B cell (primary cell): ENCODE results near the gene CALHM4. TPM values are rescaled to one million over a fixed set of nuclear protein-coding genes. Genes with fewer than 3 reads are reported as not detected.

Experiments
- ATAC-seq: fragments of 200-7000 bp; cut with Tn5 transposase; one replicate; pipeline ENCODE4 v1.10.0; 2021; ENCODE audit warnings: low read depth, mild to moderate bottlenecking, moderate number of reproducible peaks, moderate library complexity
- CTCF ChIA-PET: fragments of 350-600 bp; sonication (Branson Sonifier 250); formaldehyde crosslinking; loops from one replicate; lab custom pipeline; 2021; ENCODE audit warnings: antibody characterized with exemption, inconsistent platforms; lab: Charles Lee
- POLR2A ChIA-PET: fragments of 350-600 bp; sonication (Branson Sonifier 250); formaldehyde crosslinking; loops from one replicate; lab custom pipeline; 2021; ENCODE audit warnings: antibody characterized with exemption; lab: Charles Lee
- DNase-seq: peaks from one replicate; pipeline ENCODE4 v3.0.0; 2013
- H2AFZ ChIP-seq: 2 replicates; pipeline ENCODE4 v1.6.1; 2012; ENCODE audit warnings: mild to moderate bottlenecking, low read depth, low read length; ENCODE audit not compliant: insufficient read depth, poor library complexity, severe bottlenecking
- H3K27ac ChIP-seq, 2 donors: 1 replicate in 1 of 2; 2 replicates in 1 of 2; pipeline ENCODE4 v1.5.1; 2012 to 2013; ENCODE audit warnings: low read length in 2 of 2, mild to moderate bottlenecking in 2 of 2, moderate library complexity in 1 of 2
- H3K27me3 ChIP-seq, 4 experiments: fragments of 200-600 bp in 1 of 4; sonication (generic) in 1 of 4; replicated peaks in 1 of 4; 1 replicate in 2 of 4; 2 replicates in 2 of 4; pipeline versions ENCODE4 v1.6.1 to v1.7.0; 2013 to 2016; ENCODE audit warnings: low read length in 3 of 4, mild to moderate bottlenecking in 2 of 4, mixed read lengths in 1 of 4, moderate library complexity in 1 of 4; ENCODE audit not compliant: insufficient read depth in 4 of 4, control insufficient read depth in 3 of 4; ENCODE audit errors: control extremely low read depth in 1 of 4
- H3K36me3 ChIP-seq, 2 experiments: replicated peaks in 1 of 2; 1 replicate in 1 of 2; 2 replicates in 1 of 2; pipeline versions ENCODE4 v1.6.1 to v1.7.1; 2013; ENCODE audit warnings: low read length in 1 of 2; ENCODE audit not compliant: insufficient read depth in 2 of 2, control insufficient read depth in 1 of 2; ENCODE audit errors: control extremely low read depth in 1 of 2, extremely low read depth in 1 of 2
- H3K4me1 ChIP-seq, 2 donors: fragments of 200-600 bp in 1 of 2; sonication (generic) in 1 of 2; 1 replicate in 1 of 2; 2 replicates in 1 of 2; pipeline versions ENCODE4 v1.5.1 to v1.6.1; 2013 to 2017; ENCODE audit warnings: low read length in 2 of 2; ENCODE audit not compliant: control insufficient read depth in 2 of 2, insufficient read depth in 2 of 2
- H3K4me2 ChIP-seq: replicated peaks from 2 replicates; pipeline ENCODE3; 2012; ENCODE audit warnings: mild to moderate bottlenecking, low read depth, low read length; ENCODE audit not compliant: poor library complexity, severe bottlenecking
- H3K4me3 ChIP-seq, 5 experiments: fragments of 200-600 bp in 1 of 5; sonication (generic) in 1 of 5; 1 replicate in 3 of 5; 2 replicates in 2 of 5; pipeline versions ENCODE4 v1.5.1 to v1.7.0; 2011 to 2016; ENCODE audit warnings: low read length in 4 of 5, mild to moderate bottlenecking in 4 of 5, low read depth in 2 of 5, control low read depth in 1 of 5, moderate library complexity in 1 of 5; ENCODE audit not compliant: insufficient read depth in 1 of 5; ENCODE audit errors: control extremely low read depth in 1 of 5, extremely low read depth in 1 of 5
- H3K79me2 ChIP-seq: fragments of 200-600 bp; sonication (generic); one replicate; pipeline ENCODE4 v1.6.0; 2016; ENCODE audit warnings: low read length; ENCODE audit not compliant: control insufficient read depth, insufficient read depth
- H3K9ac ChIP-seq: fragments of 200-600 bp; sonication (generic); 2 replicates; pipeline ENCODE4 v1.6.1; 2017; ENCODE audit warnings: mild to moderate bottlenecking, low read length, moderate library complexity
- H3K9me3 ChIP-seq, 3 donors: one replicate each; pipeline versions ENCODE4 v1.6.1 to v1.7.1; 2013; ENCODE audit warnings: low read length in 2 of 3; ENCODE audit not compliant: control insufficient read depth in 2 of 3, insufficient read depth in 1 of 3; ENCODE audit errors: control extremely low read depth in 1 of 3
- H4K20me1 ChIP-seq: 2 replicates; pipeline ENCODE4 v1.6.0; 2012; ENCODE audit warnings: mild to moderate bottlenecking, low read length; ENCODE audit not compliant: insufficient read depth, control insufficient read depth, poor library complexity, severe bottlenecking
- H3K27ac Mint-ChIP-seq: one replicate; pipeline ENCODE4 v1.8.0; 2021; ENCODE audit warnings: mixed read lengths
- H3K27me3 Mint-ChIP-seq: one replicate; pipeline ENCODE4 v1.8.0; 2021; ENCODE audit warnings: mixed read lengths
- H3K4me1 Mint-ChIP-seq: one replicate; pipeline ENCODE4 v1.8.0; 2021; ENCODE audit warnings: mixed read lengths
- H3K4me3 Mint-ChIP-seq: one replicate; pipeline ENCODE4 v1.8.0; 2021; ENCODE audit warnings: mixed read lengths
- H3K9me3 Mint-ChIP-seq: one replicate; pipeline ENCODE4 v1.8.0; 2022; ENCODE audit warnings: mixed read lengths; ENCODE audit not compliant: insufficient read depth
- CTCF ChIP-seq: fragments of 200-600 bp; IDR thresholded peaks from one replicate; pipeline ENCODE4 v1.8.0; 2022; ENCODE audit warnings: antibody characterized with exemption, mild to moderate bottlenecking
- EZH2 ChIP-seq: IDR thresholded peaks from 2 replicates; pipeline ENCODE4 v1.6.1; 2012; ENCODE audit warnings: borderline replicate concordance, low read depth, mild to moderate bottlenecking, moderate library complexity, low read length; ENCODE audit not compliant: insufficient read depth, poor library complexity, severe bottlenecking
- WGBS: methylation state at CpG from one replicate; pipeline ENCODE4 v1.1.5; 2013; ENCODE audit warnings: missing lambda C conversion rate; ENCODE audit not compliant: insufficient coverage; 5-methylcytosine and 5-hydroxymethylcytosine counted together
- intact Hi-C: fragments of 100-400 bp; cut with micrococcal nuclease; formaldehyde crosslinking; loops from one replicate; pipeline ENCODE4 v1.10.0; 2022
- polyA plus RNA-seq: library from polyadenylated mRNA; depleted of rRNA; stranded (reverse); fragments of >200 nt; gene quantifications from 2 replicates; pipeline ENCODE4 v1.2.3, GENCODE V29; 2012
- total RNA-seq, 2 donors: library from RNA; stranded (reverse); fragments of 120-200 nt in 1 of 2; gene quantifications; 1 replicate in 1 of 2; 2 replicates in 1 of 2; pipeline versions ENCODE4 v1.2.3 to v1.2.4, GENCODE V29; 2013 to 2022

The CALHM4 gene
- total and polyA plus RNA-seq, 2 donors (not counting 1 experiment from before 2014, with no cell fraction given): not detected

DNA sequence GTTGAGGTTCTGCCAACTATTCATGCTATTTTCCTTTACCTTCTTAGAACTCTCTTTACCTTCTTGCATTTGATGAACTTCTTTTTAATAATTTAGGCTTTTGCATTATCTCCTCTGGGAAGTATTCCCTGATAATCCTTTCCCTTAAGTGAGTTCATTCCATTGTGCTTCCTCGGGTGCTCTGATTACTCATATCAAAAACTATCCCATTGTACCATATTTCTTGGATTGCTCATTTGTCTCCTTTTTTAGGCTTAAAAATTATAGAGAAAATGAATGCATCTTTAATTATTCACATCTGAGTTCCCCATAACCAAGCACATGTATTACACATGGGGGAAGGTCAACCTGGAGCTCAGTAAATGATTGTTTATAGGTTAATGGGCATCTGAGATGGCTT is 2.5 kb downstream of the CALHM4 start:
- Mint-ChIP-seq H3K4me1 (no peaks in the 10 kb centered on the region), H3K27ac (no peak overlapping the region), H3K4me3 (no peak overlapping the region), H3K9me3 (no peaks in the 10 kb centered on the region), H3K27me3 (peaks cover 19% of the 10 kb centered on the region)
- intact Hi-C loops: no loop called here
- no CpG with 5 or more reads among the region's 1 CpG for WGBS
- ChIA-PET POLR2A (interaction anchor here (0.7 kb wide), 1 partner anchor 336 kb away, joined by 7 read pairs; no protein-coding TSS in a partner anchor), CTCF (interaction anchor here (1.0 to 3.7 kb wide), 4 partner anchors 22 to 287 kb away, joined by 3 to 14 read pairs (median 5); no protein-coding TSS in a partner anchor)
- Histone ChIP-seq H3K9me3 (no peaks in the 10 kb centered on the region), H3K4me1 (no peaks in the 10 kb centered on the region), H3K4me2 (no peak overlapping the region), H3K36me3 (no peaks in the 10 kb centered on the region), H3K27ac (no peak overlapping the region), H3K27me3 (peaks cover 0 to 11% (median 0%) of the 10 kb centered on the region in 4 experiments), H3K4me3 (no peak overlapping the region), H4K20me1 (no peaks in the 10 kb centered on the region), H2AFZ (no peak overlapping the region), H3K9ac (no peak overlapping the region), H3K79me2 (no peaks in the 10 kb centered on the region)
- TF ChIP-seq CTCF (no peak), EZH2 (no peak)
- DNase-seq (no peak), ATAC-seq (no peak)

- CTCF ChIA-PET: interaction anchor here (1.2 to 3.7 kb wide), 3 partner anchors 23 to 268 kb away, joined by 4 to 14 read pairs (median 6); no protein-coding TSS in a partner anchor
- no peak overlapping the region for H3K27ac ChIP-seq
- H3K4me1 ChIP-seq: no peaks in the 10 kb centered on the region
- no peak overlapping the region for H3K4me3 ChIP-seq
- peaks cover 2% of the 10 kb centered on the region for H3K4me1 Mint-ChIP-seq
- no peak overlapping the region for H3K4me3 Mint-ChIP-seq
- intact Hi-C loops: no loop called here
- POLR2A ChIA-PET: interaction anchor here (0.7 kb wide), 1 partner anchor 337 kb away, joined by 7 read pairs; no protein-coding TSS in a partner anchor
- no peaks in the 10 kb centered on the region for H3K9me3 Mint-ChIP-seq
- H3K4me2 ChIP-seq: no peak overlapping the region
- no peak overlapping the region for H3K9ac ChIP-seq
- no peak for DNase-seq
- H3K27me3 Mint-ChIP-seq: peaks cover 20% of the 10 kb centered on the region
- H3K27ac Mint-ChIP-seq: no peak overlapping the region
- no peak for ATAC-seq
- H2AFZ ChIP-seq: no peak overlapping the region
- H4K20me1 ChIP-seq: no peaks in the 10 kb centered on the region
- no peaks in the 10 kb centered on the region for H3K79me2 ChIP-seq
- no peak for TF ChIP-seq EZH2
- TF ChIP-seq CTCF: no peak
- H3K9me3 ChIP-seq: no peaks in the 10 kb centered on the region
- 100% methylated on average over 1 of the region's 5 CpGs for WGBS
- H3K27me3 ChIP-seq: peaks cover 0 to 13% (median under 1%) of the 10 kb centered on the region in 4 experiments
- H3K36me3 ChIP-seq: no peaks in the 10 kb centered on the region
Measured at GRCh38 chr6:116556814-116557415, 3.4 kb downstream of the CALHM4 start.
